Epithelial cell of esophagus (primary cell): ENCODE results near the gene RREB1.
"Not testable (repeated sequence)": the region's sequence is repeated elsewhere in the genome, so short reads cannot be mapped to it uniquely, and the experiment has no call there.

ENCODE experiments used
- DNase-seq: peaks from one replicate; pipeline ENCODE4 v3.0.0; 2010; ENCODE audit warnings: low read depth
- H3K4me3 ChIP-seq: 2 replicates; pipeline ENCODE4 v1.5.1; 2011; ENCODE audit warnings: mild to moderate bottlenecking, low read length, control low read depth
- TF ChIP-seq, protein P1 (sequence below): IDR thresholded peaks from 2 replicates; pipeline ENCODE4 v1.5.1; 2011; ENCODE audit warnings: low read depth, mild to moderate bottlenecking, low read length, control low read depth, inconsistent platforms; ENCODE audit not compliant: insufficient read depth; ENCODE audit errors: missing control alignments

Gene RREB1

GRCh38 chr6:7151381-7151780 is 43.6 kb downstream of the RREB1 start:
- no peak overlapping the region for H3K4me3 ChIP-seq
- TF ChIP-seq, protein P1, sequence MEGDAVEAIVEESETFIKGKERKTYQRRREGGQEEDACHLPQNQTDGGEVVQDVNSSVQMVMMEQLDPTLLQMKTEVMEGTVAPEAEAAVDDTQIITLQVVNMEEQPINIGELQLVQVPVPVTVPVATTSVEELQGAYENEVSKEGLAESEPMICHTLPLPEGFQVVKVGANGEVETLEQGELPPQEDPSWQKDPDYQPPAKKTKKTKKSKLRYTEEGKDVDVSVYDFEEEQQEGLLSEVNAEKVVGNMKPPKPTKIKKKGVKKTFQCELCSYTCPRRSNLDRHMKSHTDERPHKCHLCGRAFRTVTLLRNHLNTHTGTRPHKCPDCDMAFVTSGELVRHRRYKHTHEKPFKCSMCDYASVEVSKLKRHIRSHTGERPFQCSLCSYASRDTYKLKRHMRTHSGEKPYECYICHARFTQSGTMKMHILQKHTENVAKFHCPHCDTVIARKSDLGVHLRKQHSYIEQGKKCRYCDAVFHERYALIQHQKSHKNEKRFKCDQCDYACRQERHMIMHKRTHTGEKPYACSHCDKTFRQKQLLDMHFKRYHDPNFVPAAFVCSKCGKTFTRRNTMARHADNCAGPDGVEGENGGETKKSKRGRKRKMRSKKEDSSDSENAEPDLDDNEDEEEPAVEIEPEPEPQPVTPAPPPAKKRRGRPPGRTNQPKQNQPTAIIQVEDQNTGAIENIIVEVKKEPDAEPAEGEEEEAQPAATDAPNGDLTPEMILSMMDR: no peak
- DNase-seq: no peak

- H3K4me3 ChIP-seq: no peak overlapping the region
- no peak for DNase-seq
- TF ChIP-seq, protein P1: no peak
Observed at GRCh38 chr6:7152462-7152861, 44.7 kb downstream of the RREB1 start.

- DNase-seq: no peak
- H3K4me3 ChIP-seq: no peak overlapping the region
- TF ChIP-seq, protein P1: no peak
Observed at GRCh38 chr6:7153789-7154188, 46.0 kb downstream of the RREB1 start.

- TF ChIP-seq, protein P1: no peak
- DNase-seq: no peak
- no peak overlapping the region for H3K4me3 ChIP-seq
Observed at GRCh38 chr6:7154341-7155139, 46.8 kb downstream of the RREB1 start.

- no peak for DNase-seq
- no peak overlapping the region for H3K4me3 ChIP-seq
- TF ChIP-seq, protein P1: no peak
Observed at GRCh38 chr6:7155871-7156579, 48.3 kb downstream of the RREB1 start.

GRCh38 chr6:7156643-7157278 is 49.0 kb downstream of the RREB1 start:
- peak; percentile 51 for DNase-seq
- no peak overlapping the region for H3K4me3 ChIP-seq
- TF ChIP-seq, protein P1: no peak

DNA sequence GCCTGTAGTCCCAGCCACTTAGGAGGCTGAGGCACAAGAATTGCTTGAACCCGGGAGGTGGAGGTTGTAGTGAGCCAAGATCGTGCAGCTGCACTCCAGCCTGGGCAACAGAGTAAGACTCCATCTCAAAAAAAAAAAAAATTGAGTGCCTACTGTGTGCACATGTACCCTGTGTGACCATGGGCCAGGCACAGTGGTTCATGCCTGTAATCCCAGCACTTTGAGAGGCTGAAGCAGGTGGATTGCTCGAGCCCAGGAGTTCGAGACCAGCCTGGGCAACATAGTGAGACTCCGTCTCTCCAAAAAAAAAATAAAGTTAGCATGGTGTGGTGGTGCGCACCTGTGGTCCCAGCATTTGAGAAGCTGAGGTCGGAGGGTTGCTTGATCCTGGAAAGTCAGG is 49.5 kb downstream of the RREB1 start:
- not testable (repeated sequence) for DNase-seq, H3K4me3 ChIP-seq
